ENCODE data around the gene MPV17L.
"Not testable (repeated sequence)": the region's sequence is repeated elsewhere in the genome, so short reads cannot be mapped to it uniquely, and the experiment has no call there.

The MPV17L gene

GRCh38 chr16:15398618-15399316 is 3.2 kb downstream of the MPV17L start:
- Histone ChIP-seq H2AFZ (ENCODE audit: low read depth, low read length) (no peak overlapping the region), H3K4me1 (ENCODE audit: insufficient read depth, low read length) (no peaks in the 10 kb centered on the region), H3K9me3 (ENCODE audit: insufficient read depth, low read length, severe bottlenecking) (no peaks in the 10 kb centered on the region), H3K27ac (ENCODE audit: low read length) (no peak overlapping the region), H3K9ac (ENCODE audit: low read depth, low read length) (no peak overlapping the region), H4K20me1 (ENCODE audit: insufficient read depth, low read length) (no peaks in the 10 kb centered on the region), H3K36me3 (ENCODE audit: insufficient read depth, low read length) (no peaks in the 10 kb centered on the region), H3K79me2 (ENCODE audit: insufficient read depth, low read length) (no peaks in the 10 kb centered on the region), H3K4me2 (ENCODE audit: insufficient read depth, low read length) (no peak overlapping the region), H3K4me3 (ENCODE audit: low read depth in 1 of 2, low read length in 2 of 2) (no peak overlapping the region), H3K27me3 (ENCODE audit: insufficient read depth, low read length, poor library complexity) (no peaks in the 10 kb centered on the region)
- TF ChIP-seq EZH2 (IDR thresholded peaks at IDR 0.05; ENCODE audit: borderline replicate concordance, low read depth, low read length, severe bottlenecking) (no peak), CTCF (IDR thresholded peaks at IDR 0.05; ENCODE audit: borderline replicate concordance, extremely low read depth, low read length, poor library complexity, severe bottlenecking) (no peak)
- no peak for DNase-seq
- no peak for ATAC-seq (ENCODE audit: insufficient read depth, low read depth)

GRCh38 chr16:15399317-15399716 is 3.8 kb downstream of the MPV17L start:
- H3K27me3 ChIP-seq (ENCODE audit: insufficient read depth, low read length, poor library complexity): no peaks in the 10 kb centered on the region

GRCh38 chr16:15400314-15400713 is 4.8 kb downstream of the MPV17L start:
- not testable (repeated sequence) for H3K27ac ChIP-seq (ENCODE audit: low read length); H3K79me2 ChIP-seq (ENCODE audit: insufficient read depth, low read length); H3K4me2 ChIP-seq (ENCODE audit: insufficient read depth, low read length); H3K27me3 ChIP-seq (ENCODE audit: insufficient read depth, low read length, poor library complexity); H3K9me3 ChIP-seq (ENCODE audit: insufficient read depth, low read length, severe bottlenecking); H3K9ac ChIP-seq (ENCODE audit: low read depth, low read length); H3K4me3 ChIP-seq (ENCODE audit: low read depth in 1 of 2, low read length in 2 of 2); H3K4me1 ChIP-seq (ENCODE audit: insufficient read depth, low read length); H2AFZ ChIP-seq (ENCODE audit: low read depth, low read length); H3K36me3 ChIP-seq (ENCODE audit: insufficient read depth, low read length); DNase-seq; ATAC-seq (ENCODE audit: insufficient read depth, low read depth); H4K20me1 ChIP-seq (ENCODE audit: insufficient read depth, low read length)

More at GRCh38 chr16:15399317-15399716, 3.8 kb downstream of the MPV17L start:
- H3K4me2 ChIP-seq (ENCODE audit: insufficient read depth, low read length): no peak overlapping the region
- no peak overlapping the region for H3K27ac ChIP-seq (ENCODE audit: low read length)
- H3K4me1 ChIP-seq (ENCODE audit: insufficient read depth, low read length): no peaks in the 10 kb centered on the region
- no peaks in the 10 kb centered on the region for H3K79me2 ChIP-seq (ENCODE audit: insufficient read depth, low read length)
- no peak overlapping the region for H3K4me3 ChIP-seq (ENCODE audit: low read depth in 1 of 2, low read length in 2 of 2)
- no peak overlapping the region for H3K9ac ChIP-seq (ENCODE audit: low read depth, low read length)
- H2AFZ ChIP-seq (ENCODE audit: low read depth, low read length): no peak overlapping the region
- no peaks in the 10 kb centered on the region for H3K9me3 ChIP-seq (ENCODE audit: insufficient read depth, low read length, severe bottlenecking)
- DNase-seq (no peak), ATAC-seq (ENCODE audit: insufficient read depth, low read depth) (no peak)
- H4K20me1 ChIP-seq (ENCODE audit: insufficient read depth, low read length): no peaks in the 10 kb centered on the region
- H3K36me3 ChIP-seq (ENCODE audit: insufficient read depth, low read length): no peaks in the 10 kb centered on the region
- TF ChIP-seq CTCF (IDR thresholded peaks at IDR 0.05; ENCODE audit: borderline replicate concordance, extremely low read depth, low read length, poor library complexity, severe bottlenecking): no peak

GRCh38 chr16:15401972-15402371 is 6.4 kb downstream of the MPV17L start:
- no peak for ATAC-seq (ENCODE audit: insufficient read depth, low read depth)
- H3K4me2 ChIP-seq (ENCODE audit: insufficient read depth, low read length): no peak overlapping the region
- no peaks in the 10 kb centered on the region for H3K27me3 ChIP-seq (ENCODE audit: insufficient read depth, low read length, poor library complexity)
- H3K27ac ChIP-seq (ENCODE audit: low read length): no peak overlapping the region
- no peaks in the 10 kb centered on the region for H3K9me3 ChIP-seq (ENCODE audit: insufficient read depth, low read length, severe bottlenecking)
- TF ChIP-seq EZH2 (IDR thresholded peaks at IDR 0.05; ENCODE audit: borderline replicate concordance, low read depth, low read length, severe bottlenecking) (no peak), CTCF (IDR thresholded peaks at IDR 0.05; ENCODE audit: borderline replicate concordance, extremely low read depth, low read length, poor library complexity, severe bottlenecking) (no peak)
- no peaks in the 10 kb centered on the region for H3K79me2 ChIP-seq (ENCODE audit: insufficient read depth, low read length)
- no peak overlapping the region for H2AFZ ChIP-seq (ENCODE audit: low read depth, low read length)
- no peaks in the 10 kb centered on the region for H3K4me1 ChIP-seq (ENCODE audit: insufficient read depth, low read length)
- H3K9ac ChIP-seq (ENCODE audit: low read depth, low read length): no peak overlapping the region
- no peaks in the 10 kb centered on the region for H3K36me3 ChIP-seq (ENCODE audit: insufficient read depth, low read length)
- no peaks in the 10 kb centered on the region for H4K20me1 ChIP-seq (ENCODE audit: insufficient read depth, low read length)
- no peak overlapping the region for H3K4me3 ChIP-seq (ENCODE audit: low read depth in 1 of 2, low read length in 2 of 2)
- DNase-seq: no peak
